8988T (cell line): ENCODE results near the gene PRR14L.
A peak's percentile ranks its signal among the peaks of the same experiment; 100 is the strongest.
"Not testable (repeated sequence)": the region's sequence is repeated elsewhere in the genome, so short reads cannot be mapped to it uniquely, and the experiment has no call there.

Source experiments
- DNase-seq: peaks from one replicate; pipeline ENCODE4 v3.0.0; 2011

Gene PRR14L

GRCh38 chr22:31749636-31750364 lies at the start of gene PRR14L:
Gene PRR14L, minus strand, starts transcription at chr22:31750132. Its CDS starts 11,272 bp downstream, at chr22:31738860.
- peak; percentile 57 for DNase-seq

GRCh38 chr22:31799358-31799757 lies 49.4 kb upstream of the PRR14L start:
- not testable (repeated sequence) for DNase-seq

GRCh38 chr22:31790240-31790639 lies 40.3 kb upstream of the PRR14L start:
- no peak for DNase-seq

- no peak for DNase-seq
Observed at GRCh38 chr22:31789803-31790202, 39.9 kb upstream of the PRR14L start.

GRCh38 chr22:31776231-31776630 lies 26.3 kb upstream of the PRR14L start:
- no peak for DNase-seq

- DNase-seq = no peak
Observed at GRCh38 chr22:31773416-31773815, 23.5 kb upstream of the PRR14L start.

GRCh38 chr22:31768422-31769059 lies 18.6 kb upstream of the PRR14L start:
- no peak for DNase-seq

GRCh38 chr22:31764785-31765184 lies 14.9 kb upstream of the PRR14L start:
- DNase-seq = no peak

- DNase-seq = not testable (repeated sequence)
Observed at GRCh38 chr22:31758860-31759259, 8.9 kb upstream of the PRR14L start.

GRCh38 chr22:31757265-31757664 lies 7.3 kb upstream of the PRR14L start:
- DNase-seq = no peak

- no peak for DNase-seq
Observed at GRCh38 chr22:31754813-31755212, 4.9 kb upstream of the PRR14L start.

GRCh38 chr22:31753634-31754501 lies 3.9 kb upstream of the PRR14L start, which contains the start of gene DEPDC5:
Gene DEPDC5, plus strand, starts transcription at chr22:31754019. Its CDS starts 903 bp downstream, at chr22:31754922.
- DNase-seq = peak; percentile 70

- no peak for DNase-seq
Observed at GRCh38 chr22:31753005-31753633, 3.2 kb upstream of the PRR14L start.

GRCh38 chr22:31752096-31752847 lies 2.3 kb upstream of the PRR14L start:
- DNase-seq = no peak

- DNase-seq = no peak
Observed at GRCh38 chr22:31750365-31751284, 693 bp upstream of the PRR14L start.

GRCh38 chr22:31748490-31748889 lies 1.4 kb downstream of the PRR14L start:
- DNase-seq = no peak

GRCh38 chr22:31747441-31747840 lies 2.5 kb downstream of the PRR14L start:
- no peak for DNase-seq

- DNase-seq = no peak
Observed at GRCh38 chr22:31743871-31744270, 6.1 kb downstream of the PRR14L start.

- DNase-seq = no peak
Observed at GRCh38 chr22:31742682-31743081, 7.2 kb downstream of the PRR14L start.

- no peak for DNase-seq
Observed at GRCh38 chr22:31742115-31742514, 7.8 kb downstream of the PRR14L start.

GRCh38 chr22:31740314-31740713 lies 9.6 kb downstream of the PRR14L start:
- DNase-seq = not testable (repeated sequence)
